IMR-90 (cell line): ENCODE results near the gene FRMD3. TPM values are rescaled to one million over a fixed set of nuclear protein-coding genes. Genes with fewer than 3 reads are reported as not detected.

Experiments
- ATAC-seq: fragments of 200-7000 bp; cut with Tn5 transposase; 2 replicates; pipeline ENCODE4 v1.9.1; 2020; ENCODE audit warnings: low read depth, mild to moderate bottlenecking, moderate library complexity
- BruUV-seq: library from RNA; stranded (reverse); fragments of 400-500 nt; replicated peaks from 2 replicates; lab custom pipeline; 2021; lab: Mats Ljungman, UMichigan
- CTCF ChIA-PET: fragments of 300-600 bp; formaldehyde crosslinking; extraction: SDS; loops from one replicate; lab custom pipeline; 2021; ENCODE audit warnings: antibody characterized with exemption; lab: Yijun Ruan, JAX
- POLR2A ChIA-PET: fragments of 300-600 bp; sonication (Branson Sonifier 250); formaldehyde crosslinking; loops from one replicate; lab custom pipeline; 2022; ENCODE audit warnings: antibody characterized with exemption; ENCODE audit not compliant: unreplicated experiment; lab: Charles Lee
- DNase-seq: peaks from one replicate; pipeline ENCODE4 v3.0.0; 2013
- H2AFZ ChIP-seq: replicated peaks from 2 replicates; pipeline ENCODE3; 2013; ENCODE audit warnings: low read length, mild to moderate bottlenecking; ENCODE audit not compliant: poor library complexity
- H2AK5ac ChIP-seq: 2 replicates; pipeline ENCODE4 v1.6.1; 2013; ENCODE audit warnings: low read depth, low read length, inconsistent platforms
- H2AK9ac ChIP-seq: replicated peaks from 2 replicates; pipeline ENCODE3; 2013; ENCODE audit warnings: mild to moderate bottlenecking, low read depth, low read length, moderate library complexity; ENCODE audit not compliant: poor library complexity
- H2BK120ac ChIP-seq: 2 replicates; pipeline ENCODE4 v1.6.1; 2013; ENCODE audit warnings: low read depth, low read length, inconsistent platforms
- H2BK15ac ChIP-seq: 3 replicates; pipeline ENCODE4 v1.6.1; 2013; ENCODE audit warnings: low read depth, low read length, inconsistent platforms
- H2BK20ac ChIP-seq: 2 replicates; pipeline ENCODE4 v1.6.1; 2013; ENCODE audit warnings: low read depth, mild to moderate bottlenecking, inconsistent platforms, low read length, moderate library complexity
- H2BK5ac ChIP-seq: 2 replicates; pipeline ENCODE4 v1.6.1; 2013; ENCODE audit warnings: mild to moderate bottlenecking, low read depth, low read length, inconsistent platforms; ENCODE audit not compliant: poor library complexity, severe bottlenecking
- H3K14ac ChIP-seq: replicated peaks from 2 replicates; pipeline ENCODE4 v1.6.1; 2013; ENCODE audit warnings: low read depth, low read length, inconsistent platforms
- H3K18ac ChIP-seq: 2 replicates; pipeline ENCODE4 v1.6.1; 2013; ENCODE audit warnings: low read depth, low read length, control low read depth
- H3K23ac ChIP-seq: 2 replicates; pipeline ENCODE4 v1.6.1; 2013; ENCODE audit warnings: low read depth, low read length, inconsistent platforms
- H3K27ac ChIP-seq: 2 replicates; pipeline ENCODE4 v1.5.1; 2013; ENCODE audit warnings: mild to moderate bottlenecking, control low read depth, low read length; ENCODE audit not compliant: insufficient read depth
- H3K27me3 ChIP-seq: 2 replicates; pipeline ENCODE4 v1.6.1; 2013; ENCODE audit warnings: low read length; ENCODE audit not compliant: control insufficient read depth, insufficient read depth
- H3K36me3 ChIP-seq: 2 replicates; pipeline ENCODE4 v1.6.1; 2013; ENCODE audit warnings: low read length, mixed read lengths; ENCODE audit not compliant: control insufficient read depth, insufficient read depth
- H3K4ac ChIP-seq: 2 replicates; pipeline ENCODE4 v1.6.1; 2013; ENCODE audit warnings: low read depth, low read length, inconsistent platforms
- H3K4me1 ChIP-seq: 2 replicates; pipeline ENCODE4 v1.6.1; 2013; ENCODE audit warnings: low read length, mixed read lengths; ENCODE audit not compliant: control insufficient read depth, insufficient read depth
- H3K4me2 ChIP-seq: 2 replicates; pipeline ENCODE4 v1.6.1; 2013; ENCODE audit warnings: low read depth, mild to moderate bottlenecking, control low read depth, low read length, moderate library complexity
- H3K4me3 ChIP-seq: 2 replicates; pipeline ENCODE4 v1.5.1; 2013; ENCODE audit warnings: low read depth, mild to moderate bottlenecking, control low read depth, low read length, moderate library complexity; ENCODE audit not compliant: insufficient read depth
- H3K56ac ChIP-seq: 2 replicates; pipeline ENCODE4 v1.6.1; 2013; ENCODE audit warnings: low read length, inconsistent platforms; ENCODE audit not compliant: insufficient read depth; ENCODE audit errors: extremely low read depth
- H3K79me1 ChIP-seq, 2 experiments: 2 replicates each; pipeline ENCODE4 v1.6.1; 2013; ENCODE audit warnings: low read length in 2 of 2, inconsistent platforms in 1 of 2, low read depth in 1 of 2
- H3K9ac ChIP-seq: 2 replicates; pipeline ENCODE4 v1.6.1; 2013; ENCODE audit warnings: low read depth, low read length, control low read depth
- H3K9me1 ChIP-seq: 2 replicates; pipeline ENCODE4 v1.6.1; 2013; ENCODE audit warnings: low read length, inconsistent platforms; ENCODE audit not compliant: insufficient read depth
- H3K9me3 ChIP-seq: 2 replicates; pipeline ENCODE4 v1.6.1; 2013; ENCODE audit warnings: low read length; ENCODE audit not compliant: control insufficient read depth, insufficient read depth
- H4K20me1 ChIP-seq: 2 replicates; pipeline ENCODE4 v1.6.1; 2013; ENCODE audit warnings: low read length, inconsistent platforms; ENCODE audit not compliant: insufficient read depth
- H4K5ac ChIP-seq: 2 replicates; pipeline ENCODE4 v1.6.1; 2013; ENCODE audit warnings: mild to moderate bottlenecking, low read depth, low read length, control low read depth
- H4K8ac ChIP-seq, 2 experiments: 2 replicates each; pipeline ENCODE4 v1.6.1; 2013; ENCODE audit warnings: low read depth in 2 of 2, low read length in 2 of 2, control low read depth in 1 of 2, inconsistent platforms in 1 of 2
- H4K91ac ChIP-seq: 2 replicates; pipeline ENCODE4 v1.6.1; 2013; ENCODE audit warnings: low read depth, low read length, inconsistent platforms; ENCODE audit not compliant: insufficient read depth
- BHLHE40 ChIP-seq: fragments of 150-350 bp; IDR thresholded peaks from 2 replicates; pipeline ENCODE4 v1.6.1; 2016; ENCODE audit warnings: mild to moderate bottlenecking, low read depth, low read length
- CHD1 ChIP-seq: IDR thresholded peaks from 2 replicates; pipeline ENCODE4 v1.6.1; 2012; ENCODE audit warnings: low read depth, low read length, improper control_type of control experiment
- USF2 ChIP-seq: fragments of 150-350 bp; IDR thresholded peaks from 2 replicates; pipeline ENCODE4 v1.6.1; 2017; ENCODE audit warnings: mild to moderate bottlenecking, antibody characterized with exemption, low read length, low read depth
- WGBS, 2 experiments: methylation state at CpG; one replicate each; pipeline versions ENCODE4 v1.1.5 to v1.1.7; 2013; ENCODE audit warnings: missing lambda C conversion rate in 2 of 2; ENCODE audit not compliant: insufficient read length in 1 of 2; ENCODE audit errors: extremely low coverage in 2 of 2; 5-methylcytosine and 5-hydroxymethylcytosine counted together
- dilution Hi-C: fragments of 300-500 bp; cut with HindIII; formaldehyde crosslinking; loops from one replicate; pipeline ENCODE4 v1.14.3; 2018; ENCODE audit warnings: low sequenced_read_pairs; ENCODE audit not compliant: unreplicated experiment
- in situ Hi-C: fragments of 300-500 bp; cut with MboI; formaldehyde crosslinking; loops from 3 replicates; pipeline ENCODE4 v1.14.3; 2019; ENCODE audit warnings: low sequenced_read_pairs, inconsistent platforms, mixed read lengths
- intact Hi-C: fragments of 100-400 bp; cut with micrococcal nuclease; formaldehyde crosslinking; loops from 2 replicates; pipeline ENCODE4 v1.10.0; 2022
- polyA plus RNA-seq, 3 experiments: library from polyadenylated mRNA; depleted of rRNA; stranded (reverse); fragments of >200 nt; gene quantifications; 2 replicates each; pipeline ENCODE4 v1.2.3, GENCODE V29; 2012; ENCODE audit warnings: low replicate concordance in 1 of 3
- total RNA-seq: library from RNA; depleted of rRNA; stranded (reverse); fragments of >200 nt; gene quantifications from 2 replicates; pipeline ENCODE4 v1.2.3, GENCODE V29; 2012

The FRMD3 gene
- total and polyA plus RNA-seq, 2 of the 4 experiments (the other 2 are of a cell fraction), result 0.02 to 0.18 TPM

GRCh38 chr9:83511051-83511450, 27.1 kb downstream of the FRMD3 start:
- H3K14ac ChIP-seq, result no peak overlapping the region
- no CpG with 5 or more reads among the region's 1 CpG for WGBS, 2 experiments
- CTCF ChIA-PET, result no interaction called here
- no peak overlapping the region for H3K9ac ChIP-seq
- H3K4me3 ChIP-seq, result no peak overlapping the region
- no peak overlapping the region for H4K91ac ChIP-seq
- no peaks in the 10 kb centered on the region for H3K79me1 ChIP-seq
- H2AK9ac ChIP-seq, result no peak overlapping the region
- ATAC-seq, result no peak
- no peak overlapping the region for H2BK15ac ChIP-seq
- no peaks in the 10 kb centered on the region for H3K9me3 ChIP-seq
- POLR2A ChIA-PET, result no interaction called here
- no peak for DNase-seq
- H2BK5ac ChIP-seq, result no peak overlapping the region
- no peaks in the 10 kb centered on the region for H3K9me1 ChIP-seq
- dilution Hi-C loops (no loop called here), in situ Hi-C loops (no loop called here), intact Hi-C loops (no loop called here)
- H3K4ac ChIP-seq, result no peak overlapping the region
- H4K8ac ChIP-seq, result no peak overlapping the region
- no peak overlapping the region for H3K27ac ChIP-seq
- no peaks in the 10 kb centered on the region for H3K36me3 ChIP-seq
- H3K27me3 ChIP-seq, result no peaks in the 10 kb centered on the region
- no peak overlapping the region for H2BK20ac ChIP-seq
- H2BK120ac ChIP-seq, result no peak overlapping the region
- no peaks in the 10 kb centered on the region for H3K4me1 ChIP-seq
- no peak overlapping the region for H3K23ac ChIP-seq
- no peak overlapping the region for H3K4me2 ChIP-seq
- H3K56ac ChIP-seq, result no peak overlapping the region
- BruUV-seq, result no TSS peak
- H4K20me1 ChIP-seq, result no peaks in the 10 kb centered on the region
- no peak overlapping the region for H4K5ac ChIP-seq
- TF ChIP-seq CHD1 (no peak), BHLHE40 (no peak), USF2 (no peak)
- no peak overlapping the region for H2AK5ac ChIP-seq
- no peak overlapping the region for H3K18ac ChIP-seq
- no peak overlapping the region for H2AFZ ChIP-seq
